ENCODE data around the gene ROBO3. TPM values are rescaled to one million over a fixed set of nuclear protein-coding genes. Genes with fewer than 3 reads are reported as not detected.

The ROBO3 gene
- total RNA-seq, 1 experiment from 2014 or later = 21.3 TPM

- H3K27me3 Mint-ChIP-seq (ENCODE audit: low read depth) = peaks cover 100% of the 10 kb centered on the region
- H3K4me3 Mint-ChIP-seq = no peak overlapping the region
- ChIA-PET CTCF (interaction anchor here (0.7 to 3.3 kb wide), 14 partner anchors 9 to 274 kb away, joined by 3 to 66 read pairs (median 11); no protein-coding TSS in a partner anchor), POLR2A (no interaction called here)
- no peak overlapping the region for H3K27ac Mint-ChIP-seq
- H3K36me3 Mint-ChIP-seq = no peaks in the 10 kb centered on the region
- ATAC-seq (peak; percentile 40), DNase-seq (ENCODE audit: low spot score) (peak; percentile 58)
- peaks cover 37% of the 10 kb centered on the region for H3K4me1 Mint-ChIP-seq
- no peaks in the 10 kb centered on the region for H3K9me3 Mint-ChIP-seq
- TF ChIP-seq CREM (CRISPR knock-in tag; IDR thresholded peaks at IDR 0.05) (no peak), CTCF (IDR thresholded peaks at IDR 0.05) (peak; percentile 37; the same call in 1 of the 2 replicates)
Measured at GRCh38 chr11:124867700-124868099, 2.5 kb downstream of the ROBO3 start.

GRCh38 chr11:124868331-124869274 lies 3.4 kb downstream of the ROBO3 start:
- ChIA-PET CTCF (interaction anchor here (0.5 to 1.3 kb wide), 3 partner anchors 31 to 204 kb away, joined by 3 read pairs; no protein-coding TSS in a partner anchor), POLR2A (interaction anchor here (0.7 kb wide), 1 partner anchor 12 kb away, joined by 3 read pairs; no protein-coding TSS in a partner anchor)
- Mint-ChIP-seq H3K4me3 (peak overlapping the region; percentile 50), H3K9me3 (no peaks in the 10 kb centered on the region), H3K36me3 (no peaks in the 10 kb centered on the region), H3K27me3 (ENCODE audit: low read depth) (peaks cover 100% of the 10 kb centered on the region), H3K4me1 (peaks cover 29% of the 10 kb centered on the region), H3K27ac (no peak overlapping the region)
- peak; percentile 41 for DNase-seq (ENCODE audit: low spot score)
- no peak for TF ChIP-seq ZNF263 (CRISPR knock-in tag; IDR thresholded peaks at IDR 0.05; ENCODE audit: low read depth)
- TF ChIP-seq STAT6 (CRISPR knock-in tag; conservative IDR thresholded peaks at IDR 0.05; ENCODE audit: low read depth) = no peak
- TF ChIP-seq ZSCAN18 (CRISPR knock-in tag; IDR thresholded peaks at IDR 0.05) = no peak
- TF ChIP-seq CDX4 (CRISPR knock-in tag; IDR thresholded peaks at IDR 0.05; ENCODE audit: borderline replicate concordance) = no peak
- no peak for TF ChIP-seq OVOL2 (CRISPR knock-in tag; IDR thresholded peaks at IDR 0.05; ENCODE audit: borderline replicate concordance)
- no peak for TF ChIP-seq E2F1 (CRISPR knock-in tag; IDR thresholded peaks at IDR 0.05)
- TF ChIP-seq ZNF317 (CRISPR knock-in tag; IDR thresholded peaks at IDR 0.05; ENCODE audit: borderline replicate concordance, low read depth) = no peak
- TF ChIP-seq JAZF1 (CRISPR knock-in tag; IDR thresholded peaks at IDR 0.05) = no peak
- TF ChIP-seq TEAD1 (CRISPR knock-in tag; IDR thresholded peaks at IDR 0.05) = no peak
- no peak for TF ChIP-seq FOXJ3 (CRISPR knock-in tag; IDR thresholded peaks at IDR 0.05; ENCODE audit: borderline replicate concordance)
- TF ChIP-seq CREB1 (CRISPR knock-in tag; IDR thresholded peaks at IDR 0.05) = no peak
- no peak for TF ChIP-seq NR1H2 (CRISPR knock-in tag; IDR thresholded peaks at IDR 0.05)
- TF ChIP-seq TP53 (CRISPR knock-in tag; IDR thresholded peaks at IDR 0.05) = no peak
- no peak for TF ChIP-seq NFATC4 (CRISPR knock-in tag; IDR thresholded peaks at IDR 0.05)
- no peak for ATAC-seq

Data from WTC11 (cell line).